HepG2 (cell line): ENCODE data around the gene UBE2C. TPM values are rescaled to one million over a fixed set of nuclear protein-coding genes. Genes with fewer than 3 reads are reported as not detected.
A peak's percentile ranks its signal among the peaks of the same experiment; 100 is the strongest.

Experiments used
- GMEB2 ChIP-seq: IDR thresholded peaks from 2 replicates; pipeline ENCODE4 v1.6.1; 2016; ENCODE audit warnings: missing biosample characterization, missing genetic modification reagents, low read depth
- GTF3A ChIP-seq: sonication (generic); formaldehyde crosslinking; conservative IDR thresholded peaks from 2 replicates; pipeline ENCODE4 v1.4.0; 2020; ENCODE audit warnings: mild to moderate bottlenecking, missing genetic modification reagents
- HES4 ChIP-seq: sonication (generic); formaldehyde crosslinking; IDR thresholded peaks from 2 replicates; pipeline ENCODE4 v1.9.0; 2021; ENCODE audit warnings: mild to moderate bottlenecking, missing genetic modification reagents, borderline replicate concordance
- KLF12 ChIP-seq: sonication (generic); formaldehyde crosslinking; IDR thresholded peaks from 2 replicates; pipeline ENCODE4 v1.4.0; 2020; ENCODE audit warnings: missing genetic modification reagents, borderline replicate concordance
- PTBP1 ChIP-seq: fragments of 200-400 bp; formaldehyde crosslinking; IDR thresholded peaks from 2 replicates; pipeline ENCODE4 v1.6.1; 2018; ENCODE audit warnings: low read length, low read depth; ENCODE audit not compliant: poor library complexity, severe bottlenecking
- RBM39 ChIP-seq: fragments of 200-400 bp; formaldehyde crosslinking; IDR thresholded peaks from one replicate; pipeline ENCODE4 v1.6.1; 2018; ENCODE audit warnings: antibody characterized with exemption, mild to moderate bottlenecking, low read depth, low read length; ENCODE audit not compliant: poor library complexity, severe bottlenecking
- RFX3 ChIP-seq: IDR thresholded peaks from 2 replicates; pipeline ENCODE4 v1.6.1; 2016; ENCODE audit warnings: missing biosample characterization, missing genetic modification reagents
- SIX4 ChIP-seq: sonication (generic); formaldehyde crosslinking; IDR thresholded peaks from 2 replicates; pipeline ENCODE4 v1.4.0; 2020; ENCODE audit warnings: missing genetic modification reagents
- SRY ChIP-seq: sonication (generic); formaldehyde crosslinking; IDR thresholded peaks from 2 replicates; pipeline ENCODE4 v1.8.0; 2022; ENCODE audit warnings: mild to moderate bottlenecking, missing genetic modification reagents
- TMF1 ChIP-seq: sonication (generic); formaldehyde crosslinking; IDR thresholded peaks from 2 replicates; pipeline ENCODE4 v1.8.1; 2022; ENCODE audit warnings: low read depth, missing genetic modification reagents
- TRAFD1 ChIP-seq: sonication (generic); formaldehyde crosslinking; IDR thresholded peaks from 2 replicates; pipeline ENCODE4 v1.5.1; 2020; ENCODE audit warnings: missing genetic modification reagents, mild to moderate bottlenecking, borderline replicate concordance
- U2AF1 ChIP-seq: fragments of 200-400 bp; formaldehyde crosslinking; optimal IDR thresholded peaks from 2 replicates; pipeline ENCODE3; 2017; ENCODE audit warnings: mild to moderate bottlenecking, low read depth, low read length
- ZKSCAN5 ChIP-seq: sonication (generic); formaldehyde crosslinking; IDR thresholded peaks from 2 replicates; pipeline ENCODE4 v1.5.1; 2020; ENCODE audit warnings: mild to moderate bottlenecking, missing genetic modification reagents
- ZMYM3 ChIP-seq: sonication (generic); formaldehyde crosslinking; IDR thresholded peaks from 2 replicates; pipeline ENCODE4 v1.5.1; 2020; ENCODE audit warnings: mild to moderate bottlenecking, missing genetic modification reagents
- ZNF224 ChIP-seq: sonication (generic); formaldehyde crosslinking; IDR thresholded peaks from 2 replicates; pipeline ENCODE4 v1.5.0; 2020; ENCODE audit warnings: mild to moderate bottlenecking, missing genetic modification reagents
- ZNF232 ChIP-seq: sonication (generic); formaldehyde crosslinking; IDR thresholded peaks from 2 replicates; pipeline ENCODE4 v1.4.0; 2020; ENCODE audit warnings: missing genetic modification reagents, borderline replicate concordance
- ZNF296 ChIP-seq: sonication (generic); formaldehyde crosslinking; conservative IDR thresholded peaks from 2 replicates; pipeline ENCODE4 v1.5.0; 2020; ENCODE audit warnings: mild to moderate bottlenecking, missing genetic modification reagents
- ZNF562 ChIP-seq: sonication (generic); formaldehyde crosslinking; IDR thresholded peaks from 2 replicates; pipeline ENCODE4 v1.8.0; 2022; ENCODE audit warnings: missing genetic modification reagents, borderline replicate concordance
- ZNF580 ChIP-seq: IDR thresholded peaks from 2 replicates; pipeline ENCODE4 v1.6.1; 2016; ENCODE audit warnings: low read depth, borderline replicate concordance
- ZNF609 ChIP-seq: sonication (generic); formaldehyde crosslinking; IDR thresholded peaks from 2 replicates; pipeline ENCODE4 v1.4.0; 2020; ENCODE audit warnings: mild to moderate bottlenecking, missing genetic modification reagents, borderline replicate concordance
- ZNF766 ChIP-seq: sonication (generic); formaldehyde crosslinking; IDR thresholded peaks from 2 replicates; pipeline ENCODE4 v1.5.0; 2020; ENCODE audit warnings: missing genetic modification reagents, borderline replicate concordance
- polyA plus RNA-seq, 8 experiments: library from polyadenylated mRNA; depleted of rRNA in 3 of 8; stranded (reverse) in 7 of 8; unstranded in 1 of 8; fragments of >200 nt; fragmentation: Illumina TruSeq in 4 of 8; extraction: Trizol in 4 of 8; gene quantifications; 2 replicates each; pipeline versions ENCODE4 v1.2.1 to v1.2.3, GENCODE V29; 2011 to 2016; ENCODE audit warnings: low read depth in 4 of 8, missing spikeins in 1 of 8, mixed read lengths in 1 of 8; ENCODE audit not compliant: insufficient read depth in 1 of 8
- total RNA-seq, 5 experiments: library from RNA; depleted of rRNA; stranded (reverse); fragments of >200 nt; fragmentation: Illumina TruSeq; extraction: Trizol; gene quantifications; 2 replicates each; pipeline ENCODE4 v1.2.3, GENCODE V29; 2016; ENCODE audit warnings: low read depth in 1 of 5

UBE2C gene
- total and polyA plus RNA-seq, 2 of the 13 experiments (the other 11 are each of a cell fraction or from before 2014, with no cell fraction given), result 100 to 123 TPM

- TF ChIP-seq ZNF609 (no peak), HES4 (CRISPR knock-in tag) (no peak), ZNF232 (CRISPR knock-in tag) (no peak), ZNF580 (CRISPR knock-in tag) (peak; percentile 59; the same call in 1 of the 2 replicates), RFX3 (CRISPR knock-in tag) (no peak), ZNF562 (no peak), RBM39 (peak; percentile 56), SIX4 (CRISPR knock-in tag) (0 out of 2 replicates have a peak, but pooled peaks have one; percentile 28), GMEB2 (CRISPR knock-in tag) (no peak), U2AF1 (no peak), ZNF224 (CRISPR knock-in tag) (no peak), ZNF296 (CRISPR knock-in tag) (no peak), ZMYM3 (CRISPR knock-in tag) (peak; percentile 36; the same call in 1 of the 2 replicates), TMF1 (CRISPR knock-in tag) (no peak), GTF3A (CRISPR knock-in tag) (no peak), SRY (0 out of 2 replicates have a peak, but pooled peaks have one; percentile 34), ZNF766 (CRISPR knock-in tag) (no peak), PTBP1 (peak; percentile 24), TRAFD1 (CRISPR knock-in tag) (no peak), KLF12 (no peak), ZKSCAN5 (no peak)
Measured at GRCh38 chr20:45823949-45824835, 11.7 kb downstream of the UBE2C start (continued).
